ENCODE data around the gene DOK4.

DNA sequence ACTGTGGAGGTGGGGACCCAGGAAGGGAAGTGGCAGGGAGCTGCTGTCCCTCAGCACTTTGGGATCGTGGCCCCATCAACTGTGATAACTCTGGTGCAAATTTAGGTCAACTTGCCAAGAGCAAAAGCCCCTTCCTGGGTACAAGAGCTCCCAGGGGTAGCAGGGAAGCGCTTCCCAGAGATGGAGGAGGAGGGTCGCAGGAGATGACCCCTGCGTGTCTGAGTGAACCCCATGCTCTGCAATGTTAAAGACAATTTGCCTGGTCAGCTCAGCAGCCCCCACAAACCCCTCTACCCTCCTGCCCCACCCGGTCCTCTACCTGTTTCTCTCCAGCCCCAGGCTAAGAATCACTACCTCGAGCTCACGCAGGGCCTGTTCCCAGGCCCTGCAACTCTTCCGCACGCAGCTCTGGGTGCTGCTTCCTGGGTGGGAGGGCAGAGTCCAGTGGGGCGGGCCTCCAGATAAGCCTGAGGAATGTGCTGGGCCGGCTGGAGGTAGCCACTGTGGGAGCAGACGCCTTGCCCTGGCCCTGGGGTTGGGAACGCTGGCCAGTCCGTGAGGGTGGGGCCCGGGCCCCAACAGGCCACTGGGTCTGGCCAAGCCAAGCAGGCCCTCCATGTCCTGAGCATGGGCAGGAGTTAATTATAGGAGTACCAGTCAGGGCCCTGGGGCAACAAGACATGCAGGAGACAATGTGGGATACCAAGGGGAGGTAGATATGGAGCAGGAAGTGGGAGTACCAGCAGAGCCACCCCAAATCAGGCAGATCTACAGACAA, 6.1 kb downstream of the DOK4 start:
- no peak for TF ChIP-seq CTCF (IDR thresholded peaks at IDR 0.05)
- no peak for TF ChIP-seq ZFX (IDR thresholded peaks at IDR 0.05; ENCODE audit: borderline replicate concordance)

Data from 22Rv1 (cell line).